Panc1 (cell line): Measurements from ENCODE around the gene VIM.

Source experiments
- POLR2AphosphoS5 ChIP-seq: IDR thresholded peaks from 2 replicates; pipeline ENCODE4 v1.6.1; 2012; ENCODE audit warnings: mild to moderate bottlenecking, low read depth, low read length, moderate library complexity
- SIN3A ChIP-seq: IDR thresholded peaks from 2 replicates; pipeline ENCODE4 v1.6.1; 2012; ENCODE audit warnings: low read depth, mild to moderate bottlenecking, low read length, moderate library complexity, borderline replicate concordance; ENCODE audit not compliant: insufficient read depth
- TCF7L2 ChIP-seq: IDR thresholded peaks from 2 replicates; pipeline ENCODE4 v1.6.1; 2011; ENCODE audit warnings: mild to moderate bottlenecking, low read depth, low read length, inconsistent platforms
- TF ChIP-seq, protein P1 (sequence below): fragments of 450-650 bp; IDR thresholded peaks from 2 replicates; pipeline ENCODE4 v1.5.1; 2017; ENCODE audit warnings: mild to moderate bottlenecking

DNA sequence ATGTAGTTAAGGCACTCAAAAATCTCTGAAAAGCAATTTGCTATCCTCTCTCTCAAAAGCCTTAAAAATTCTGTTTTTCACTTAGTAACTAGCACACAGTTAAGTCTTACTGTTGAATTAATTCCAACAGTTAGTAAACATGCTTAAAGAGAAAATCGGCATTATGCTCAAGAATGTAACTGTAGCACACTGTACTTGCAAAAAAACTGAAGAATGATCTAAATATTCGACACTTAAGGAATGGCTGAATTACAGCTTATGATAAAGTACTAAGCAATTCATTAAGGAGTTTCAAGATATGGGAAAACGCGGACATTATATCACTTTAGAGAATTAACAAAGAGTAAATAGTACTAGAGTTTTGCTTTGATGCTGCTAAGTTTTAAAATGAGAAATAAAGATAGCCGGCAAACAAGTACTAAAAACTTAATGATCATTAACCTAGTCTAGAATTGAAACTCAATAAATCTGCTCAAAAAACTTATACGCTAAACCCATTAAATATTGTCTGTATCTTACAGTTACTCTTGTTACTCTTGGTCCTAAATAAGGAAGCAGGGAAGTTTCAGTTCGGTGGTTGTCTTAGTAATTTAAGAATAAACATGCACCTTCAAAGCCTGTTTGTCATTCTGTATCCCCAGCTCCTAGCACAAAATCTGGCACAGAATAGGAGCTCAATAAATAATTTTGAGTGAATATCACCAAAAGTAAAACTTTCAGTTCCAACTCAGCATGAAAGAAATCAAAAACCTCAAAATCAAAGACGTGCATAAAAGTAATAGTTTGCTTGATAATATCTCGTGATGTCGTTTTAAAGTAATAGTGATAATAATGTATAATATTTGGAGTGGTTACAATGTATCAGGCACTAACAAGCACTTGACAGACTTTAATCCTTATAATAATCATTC lies 27.8 kb upstream of the VIM start:
- TF ChIP-seq TCF7L2 (no peak), POLR2AphosphoS5 (no peak), SIN3A (no peak)
- TF ChIP-seq, protein P1, sequence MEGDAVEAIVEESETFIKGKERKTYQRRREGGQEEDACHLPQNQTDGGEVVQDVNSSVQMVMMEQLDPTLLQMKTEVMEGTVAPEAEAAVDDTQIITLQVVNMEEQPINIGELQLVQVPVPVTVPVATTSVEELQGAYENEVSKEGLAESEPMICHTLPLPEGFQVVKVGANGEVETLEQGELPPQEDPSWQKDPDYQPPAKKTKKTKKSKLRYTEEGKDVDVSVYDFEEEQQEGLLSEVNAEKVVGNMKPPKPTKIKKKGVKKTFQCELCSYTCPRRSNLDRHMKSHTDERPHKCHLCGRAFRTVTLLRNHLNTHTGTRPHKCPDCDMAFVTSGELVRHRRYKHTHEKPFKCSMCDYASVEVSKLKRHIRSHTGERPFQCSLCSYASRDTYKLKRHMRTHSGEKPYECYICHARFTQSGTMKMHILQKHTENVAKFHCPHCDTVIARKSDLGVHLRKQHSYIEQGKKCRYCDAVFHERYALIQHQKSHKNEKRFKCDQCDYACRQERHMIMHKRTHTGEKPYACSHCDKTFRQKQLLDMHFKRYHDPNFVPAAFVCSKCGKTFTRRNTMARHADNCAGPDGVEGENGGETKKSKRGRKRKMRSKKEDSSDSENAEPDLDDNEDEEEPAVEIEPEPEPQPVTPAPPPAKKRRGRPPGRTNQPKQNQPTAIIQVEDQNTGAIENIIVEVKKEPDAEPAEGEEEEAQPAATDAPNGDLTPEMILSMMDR, result no peak
